SH-SY5Y (cell line): ENCODE results near the gene PTCH1.

Experiments
- GATA2 ChIP-seq: IDR thresholded peaks from 2 replicates; pipeline ENCODE4 v1.6.1; 2011; ENCODE audit warnings: mild to moderate bottlenecking, low read depth, low read length
- GATA3 ChIP-seq: IDR thresholded peaks from 2 replicates; pipeline ENCODE4 v1.6.1; 2011; ENCODE audit warnings: low read depth, mild to moderate bottlenecking, low read length, moderate library complexity

GRCh38 chr9:95496687-95497086, 20.1 kb downstream of the PTCH1 start:
- TF ChIP-seq GATA2 (no peak), GATA3 (no peak)
